PC-3 (cell line): ENCODE measurements around the gene NPHP1.

Experiments
- EZH2 ChIP-seq: fragments of 300-600 bp; sonication (generic); IDR thresholded peaks from one replicate; pipeline ENCODE4 v1.6.1; 2017; ENCODE audit warnings: antibody characterized with exemption, mild to moderate bottlenecking, low read length; ENCODE audit not compliant: unreplicated experiment
- TF ChIP-seq, protein P1 (sequence below): fragments of 300-600 bp; sonication (generic); conservative IDR thresholded peaks from 2 replicates; pipeline ENCODE4 v1.5.1; 2017; ENCODE audit warnings: antibody characterized with exemption, low read depth, mild to moderate bottlenecking, low read length

DNA sequence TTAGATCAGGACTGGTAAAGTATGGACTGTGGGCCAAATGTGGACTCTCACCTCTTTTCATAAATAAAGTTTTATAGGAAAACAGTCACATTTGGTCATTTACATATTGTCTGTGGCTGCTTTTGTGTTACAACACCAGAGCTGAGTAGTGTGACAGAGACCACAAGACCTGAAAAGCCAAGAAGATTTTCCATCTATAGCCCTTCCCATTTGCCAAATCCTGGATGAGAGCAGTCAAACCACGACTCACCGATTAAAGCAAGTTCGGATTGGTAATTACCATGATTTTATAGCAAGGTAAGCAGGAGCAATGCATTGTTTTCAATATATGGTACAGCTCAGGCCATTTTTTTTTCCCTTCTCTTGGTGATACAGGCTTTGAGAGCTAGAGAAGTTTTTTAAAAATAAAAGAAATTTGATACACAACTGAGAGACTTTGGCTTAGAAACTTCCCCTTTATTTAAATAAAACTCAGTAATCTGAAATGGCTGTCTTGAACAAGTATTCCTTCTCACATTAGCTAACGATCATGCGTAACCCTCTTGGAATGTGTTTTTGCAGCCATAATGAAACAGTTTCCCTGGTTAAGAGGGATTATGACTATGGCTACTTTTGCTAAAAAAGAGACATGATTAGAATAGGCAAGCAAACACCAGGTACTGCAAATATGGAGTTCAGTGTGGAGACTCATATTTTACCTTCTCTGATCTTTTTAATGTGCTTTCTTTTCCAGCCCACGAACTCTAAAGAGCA is 79.7 kb downstream of the NPHP1 start:
- no peak for TF ChIP-seq EZH2
- TF ChIP-seq, protein P1, sequence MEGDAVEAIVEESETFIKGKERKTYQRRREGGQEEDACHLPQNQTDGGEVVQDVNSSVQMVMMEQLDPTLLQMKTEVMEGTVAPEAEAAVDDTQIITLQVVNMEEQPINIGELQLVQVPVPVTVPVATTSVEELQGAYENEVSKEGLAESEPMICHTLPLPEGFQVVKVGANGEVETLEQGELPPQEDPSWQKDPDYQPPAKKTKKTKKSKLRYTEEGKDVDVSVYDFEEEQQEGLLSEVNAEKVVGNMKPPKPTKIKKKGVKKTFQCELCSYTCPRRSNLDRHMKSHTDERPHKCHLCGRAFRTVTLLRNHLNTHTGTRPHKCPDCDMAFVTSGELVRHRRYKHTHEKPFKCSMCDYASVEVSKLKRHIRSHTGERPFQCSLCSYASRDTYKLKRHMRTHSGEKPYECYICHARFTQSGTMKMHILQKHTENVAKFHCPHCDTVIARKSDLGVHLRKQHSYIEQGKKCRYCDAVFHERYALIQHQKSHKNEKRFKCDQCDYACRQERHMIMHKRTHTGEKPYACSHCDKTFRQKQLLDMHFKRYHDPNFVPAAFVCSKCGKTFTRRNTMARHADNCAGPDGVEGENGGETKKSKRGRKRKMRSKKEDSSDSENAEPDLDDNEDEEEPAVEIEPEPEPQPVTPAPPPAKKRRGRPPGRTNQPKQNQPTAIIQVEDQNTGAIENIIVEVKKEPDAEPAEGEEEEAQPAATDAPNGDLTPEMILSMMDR: no peak
